HL-60/S4 treated with phorbol 12-myristate 13-acetate at 8.2 ng/mL for 4 days and 3 days (cell line): ENCODE results near the gene SERPINI1.

Experiments used
- in situ Hi-C: fragments of 300-500 bp; cut with MboI; formaldehyde crosslinking; loops from 2 replicates; pipeline ENCODE4 v1.15.0; 2022; ENCODE audit warnings: low sequenced_read_pairs

The SERPINI1 gene

GRCh38 chr3:167839460-167840134 lies 104.1 kb downstream of the SERPINI1 start:
- in situ Hi-C loops = no loop called here

DNA sequence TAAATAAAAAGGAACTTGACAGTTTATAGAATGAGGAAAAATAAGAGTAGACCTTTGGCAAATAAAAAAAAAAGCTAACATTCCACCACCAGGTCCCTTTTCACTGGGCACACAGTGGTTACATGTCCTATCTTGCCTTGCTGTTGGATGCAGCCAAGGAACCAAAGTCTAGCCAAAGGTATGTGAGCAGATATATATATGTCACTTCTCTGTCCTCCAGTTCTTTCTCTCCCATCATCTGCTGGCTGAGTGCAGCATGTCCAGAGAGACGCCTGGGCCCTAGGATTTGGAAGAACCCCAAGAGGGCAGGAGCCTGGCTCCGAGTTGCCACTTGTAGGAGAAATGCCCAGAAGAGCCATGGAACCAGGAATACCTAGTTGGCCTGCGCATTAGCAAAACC lies 104.7 kb downstream of the SERPINI1 start:
- in situ Hi-C loops = no loop called here

DNA sequence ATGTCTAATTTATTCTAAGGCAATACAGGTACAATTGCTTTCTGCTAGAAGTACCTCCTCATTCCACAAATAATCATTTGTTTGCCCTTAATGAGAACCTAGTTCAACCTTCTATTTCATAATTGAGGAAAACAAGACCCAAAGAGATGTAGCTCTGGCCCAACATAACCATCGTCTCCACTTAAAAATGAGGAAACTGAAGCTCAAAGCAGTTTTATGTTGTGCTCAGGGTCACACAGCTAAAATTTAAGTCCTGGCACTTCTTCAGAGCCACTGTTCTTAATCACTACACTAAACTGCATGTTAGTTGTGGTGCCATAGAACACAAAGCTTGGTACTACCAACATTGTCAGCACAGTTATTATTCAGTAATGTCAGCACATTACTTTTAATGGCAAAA lies 108.0 kb downstream of the SERPINI1 start:
- in situ Hi-C loops = no loop called here

GRCh38 chr3:167843886-167844285 lies 108.4 kb downstream of the SERPINI1 start:
- in situ Hi-C loops = no loop called here

DNA sequence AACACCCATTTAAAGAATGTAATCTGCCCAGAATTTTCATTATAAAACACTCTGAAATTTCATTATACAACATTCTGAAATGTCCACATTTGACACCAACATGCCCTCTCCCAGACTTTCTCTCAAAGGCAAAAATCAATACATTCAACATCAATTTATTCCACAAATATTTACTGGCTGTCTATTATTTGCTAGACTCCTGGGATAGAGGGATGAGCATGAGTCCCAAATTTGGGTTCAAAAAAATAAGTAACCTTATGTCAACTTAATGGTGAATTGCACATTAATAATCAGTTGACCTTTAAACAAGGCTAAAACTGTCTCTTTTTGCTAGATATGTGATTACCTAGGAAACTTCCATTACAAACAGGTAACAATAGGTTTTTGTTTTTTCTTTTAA lies 109.0 kb downstream of the SERPINI1 start:
- in situ Hi-C loops = no loop called here

DNA sequence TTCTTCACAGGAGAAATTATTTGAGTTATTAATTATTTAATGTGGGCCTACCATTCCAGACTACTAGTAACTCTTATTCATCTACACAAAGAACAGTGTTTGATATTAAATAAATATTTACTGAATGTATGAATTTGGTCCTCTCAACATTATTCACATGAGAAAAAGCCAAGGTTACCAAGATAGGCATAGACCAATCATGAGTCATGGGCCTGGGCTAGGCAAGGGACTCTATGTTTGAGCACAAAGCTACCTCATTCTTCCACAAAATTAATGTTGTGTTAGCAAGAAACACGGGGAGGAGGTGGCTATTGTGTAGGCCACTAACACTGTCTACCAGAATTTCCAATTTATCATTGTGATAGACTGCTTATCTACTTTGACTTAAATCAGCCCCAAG lies 115.7 kb downstream of the SERPINI1 start:
- in situ Hi-C loops = no loop called here

DNA sequence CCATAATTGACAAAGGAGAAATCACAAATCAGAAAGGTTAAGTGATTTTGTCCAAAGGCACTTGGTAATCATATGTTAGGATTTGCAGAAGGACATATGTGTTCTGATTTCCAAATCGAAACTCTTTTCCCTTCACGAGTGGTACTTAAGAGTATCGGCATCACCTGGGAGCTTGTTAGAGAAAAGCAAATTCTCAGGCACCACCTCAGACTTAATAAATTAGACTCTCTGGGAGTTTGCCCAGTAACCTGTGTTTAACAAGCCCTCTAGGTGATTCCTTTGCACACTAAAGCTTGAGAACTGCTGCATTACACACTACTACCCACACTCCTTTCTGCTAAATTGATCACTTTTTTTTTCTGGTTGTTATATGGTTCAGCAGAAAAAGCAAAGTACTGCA lies 116.2 kb downstream of the SERPINI1 start:
- in situ Hi-C loops = no loop called here

DNA sequence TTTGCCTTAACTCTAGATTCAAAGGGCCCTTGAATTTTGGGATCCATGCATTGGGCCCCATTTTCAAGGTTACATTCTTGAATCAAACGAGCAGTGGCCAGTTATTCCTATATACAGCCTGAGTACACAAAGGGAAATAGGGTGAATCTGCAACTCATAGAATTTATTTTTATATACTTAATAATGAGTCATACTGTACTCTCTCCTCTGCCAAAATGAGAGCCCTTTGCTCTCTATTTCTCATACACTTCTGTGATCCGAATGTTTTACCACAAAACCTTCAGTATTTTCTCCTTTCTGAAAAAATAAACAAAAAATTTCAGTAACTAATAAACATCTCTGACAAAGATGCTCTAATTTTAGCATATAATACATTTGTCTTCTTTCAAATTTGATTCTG lies 116.7 kb downstream of the SERPINI1 start:
- in situ Hi-C loops = no loop called here

- in situ Hi-C loops = no loop called here
These were observed 118.5 kb downstream of the SERPINI1 start for GRCh38 chr3:167854063-167854462.

GRCh38 chr3:167854846-167855245 lies 119.3 kb downstream of the SERPINI1 start:
- in situ Hi-C loops = no loop called here

DNA sequence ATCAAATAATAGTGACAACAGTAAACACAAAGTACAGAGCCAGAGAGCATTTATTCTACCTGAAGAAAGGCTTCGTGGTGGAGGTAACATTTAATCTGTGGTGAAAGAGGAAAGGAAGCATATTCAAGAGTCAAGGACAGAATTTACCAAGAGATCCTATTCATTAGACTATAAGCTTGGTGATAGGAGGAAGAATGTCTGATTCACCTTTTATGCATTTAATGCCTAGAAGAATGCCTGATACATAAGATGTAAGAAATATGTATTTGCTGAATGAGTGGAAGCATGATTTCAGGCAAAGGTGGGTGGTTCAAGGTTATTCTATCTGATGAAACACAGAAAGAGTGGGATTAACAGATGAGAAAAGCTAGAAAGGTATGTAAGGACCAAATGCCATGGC lies 119.8 kb downstream of the SERPINI1 start:
- in situ Hi-C loops = no loop called here

- in situ Hi-C loops = no loop called here
These were observed 123.3 kb downstream of the SERPINI1 start for GRCh38 chr3:167858865-167859264.

DNA sequence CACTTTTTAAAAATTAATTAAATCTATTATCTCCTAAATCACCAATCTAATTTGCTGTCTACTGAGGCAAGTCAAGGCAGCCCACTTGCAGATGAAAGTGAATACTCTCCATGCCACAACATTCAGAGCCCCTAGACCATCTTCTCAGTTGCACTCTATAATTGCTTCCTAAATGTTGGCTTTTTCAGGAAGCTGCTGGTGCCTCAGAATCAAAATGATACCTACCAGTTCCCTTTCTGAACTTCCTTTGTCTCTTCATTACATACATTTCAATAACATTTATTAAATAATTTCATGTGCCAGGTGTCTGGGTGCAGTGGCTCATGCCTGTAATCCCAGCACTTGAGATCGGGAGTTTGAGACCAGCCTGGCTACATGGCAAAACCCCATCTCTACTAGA lies 124.1 kb downstream of the SERPINI1 start:
- in situ Hi-C loops = no loop called here

- in situ Hi-C loops = no loop called here
These were observed 126.1 kb downstream of the SERPINI1 start for GRCh38 chr3:167861649-167862048.

GRCh38 chr3:167862104-167862730 lies 126.7 kb downstream of the SERPINI1 start:
- in situ Hi-C loops = no loop called here

- in situ Hi-C loops = no loop called here
These were observed 128.5 kb downstream of the SERPINI1 start for GRCh38 chr3:167863811-167864551.

- in situ Hi-C loops = no loop called here
These were observed 129.0 kb downstream of the SERPINI1 start for GRCh38 chr3:167864552-167864874.

DNA sequence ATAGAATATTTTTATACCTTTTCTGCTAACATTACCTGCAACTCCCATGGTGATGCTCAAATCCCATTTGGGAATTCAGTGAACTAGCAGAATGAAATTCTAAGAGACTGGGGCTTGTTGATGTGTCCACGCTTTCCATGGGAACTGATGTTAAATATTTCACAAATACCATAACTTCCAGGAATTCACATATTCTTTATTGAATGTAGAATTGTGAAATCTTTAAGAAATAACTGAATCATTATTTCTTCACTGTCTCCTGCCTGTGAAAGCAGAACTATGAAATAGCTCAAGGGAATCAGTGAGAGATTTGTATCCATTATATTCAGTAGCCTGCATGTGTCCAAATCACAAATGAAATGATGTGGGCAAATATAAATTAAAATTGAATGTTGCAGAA lies 130.8 kb downstream of the SERPINI1 start:
- in situ Hi-C loops = no loop called here

DNA sequence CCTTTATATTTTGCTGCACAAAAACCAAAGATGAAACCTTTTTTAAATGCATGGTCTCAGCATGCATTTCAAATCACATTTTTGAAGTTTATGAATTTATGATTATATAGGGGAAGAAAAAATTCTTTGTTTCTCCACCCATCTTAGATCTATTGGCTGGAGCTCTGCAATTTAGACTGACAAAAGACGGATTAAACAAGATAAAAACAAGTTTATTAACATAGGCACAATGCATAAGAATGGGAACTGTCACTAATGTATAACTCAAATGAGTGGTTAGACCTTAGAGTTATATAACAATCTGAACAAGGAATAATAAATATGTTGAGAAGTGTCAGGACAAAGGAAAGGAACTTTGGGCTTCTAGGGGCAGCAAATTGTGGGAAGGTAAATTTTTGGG lies 132.5 kb downstream of the SERPINI1 start:
- in situ Hi-C loops = no loop called here

DNA sequence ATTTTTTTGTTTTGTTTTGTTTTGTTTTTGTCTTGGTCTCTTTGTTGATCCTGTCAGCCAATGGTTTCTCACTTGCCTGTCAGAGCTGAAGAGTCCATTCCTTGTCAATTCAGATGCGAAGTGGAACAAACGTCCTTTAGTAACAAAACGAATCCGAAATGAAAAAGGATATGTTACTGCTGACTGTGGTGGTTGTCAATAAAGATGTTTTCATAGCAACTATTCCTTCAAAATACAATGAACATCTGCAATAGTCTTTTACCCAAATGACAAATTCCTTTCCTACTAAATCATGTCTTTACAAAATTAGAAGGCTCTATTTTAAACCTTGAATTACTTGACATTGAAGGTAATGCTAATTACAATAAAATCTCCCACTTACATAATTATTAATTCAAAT lies 134.7 kb downstream of the SERPINI1 start:
- in situ Hi-C loops = no loop called here

DNA sequence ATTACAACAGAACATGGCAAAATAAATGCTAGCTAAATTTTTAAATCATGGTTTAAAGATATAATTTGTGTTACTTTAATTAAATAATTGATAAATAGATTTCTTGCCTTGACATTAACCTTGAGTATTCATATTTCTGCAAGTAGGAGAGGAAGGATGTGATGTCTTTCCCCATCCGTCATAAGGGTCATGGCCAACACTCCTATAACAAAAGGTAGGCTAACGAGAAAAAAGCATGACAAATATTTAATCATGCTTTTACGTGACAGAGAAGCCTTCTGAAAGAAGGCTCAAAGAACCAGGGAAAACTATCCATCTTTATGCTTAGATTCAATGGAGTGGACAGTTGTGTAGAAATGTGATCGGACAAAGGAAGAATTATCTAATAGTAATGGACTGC lies 135.2 kb downstream of the SERPINI1 start:
- in situ Hi-C loops = no loop called here

- in situ Hi-C loops = no loop called here
These were observed 136.5 kb downstream of the SERPINI1 start for GRCh38 chr3:167872032-167872431.
